Thoracic aorta (tissue), 2 donors: ENCODE results near the gene PDZD7. TPM values are rescaled to one million over a fixed set of nuclear protein-coding genes. Genes with fewer than 3 reads are reported as not detected.

ENCODE experiments used
- ATAC-seq: fragments of 150-250 bp; one replicate; pipeline ENCODE4 v1.8.0; 2017; ENCODE audit warnings: low read depth; ENCODE audit not compliant: insufficient number of reproducible peaks, low FRiP score
- DNase-seq: peaks from one replicate; pipeline ENCODE4 v3.0.0-alpha.2; 2020; ENCODE audit warnings: low spot score
- H3K27ac ChIP-seq, 2 donors: fragments of 200-600 bp; sonication (generic); 1 replicate in 1 of 2; 2 replicates in 1 of 2; pipeline ENCODE4 v1.5.1; 2016; ENCODE audit warnings: mild to moderate bottlenecking in 2 of 2, moderate library complexity in 2 of 2
- H3K27me3 ChIP-seq: fragments of 200-600 bp; sonication (generic); replicated peaks from 2 replicates; pipeline ENCODE4 v1.6.0; 2016; ENCODE audit warnings: mild to moderate bottlenecking; ENCODE audit not compliant: insufficient read depth
- H3K36me3 ChIP-seq: fragments of 200-600 bp; sonication (generic); one replicate; pipeline ENCODE4 v1.5.1; 2016
- H3K4me1 ChIP-seq, 2 donors: fragments of 200-600 bp; sonication (generic); 1 replicate in 1 of 2; 2 replicates in 1 of 2; pipeline versions ENCODE4 v1.5.1 to v1.6.0; 2016; ENCODE audit warnings: low read depth in 2 of 2, mild to moderate bottlenecking in 1 of 2; ENCODE audit not compliant: control insufficient read depth in 1 of 2
- H3K4me3 ChIP-seq: fragments of 200-600 bp; sonication (generic); 2 replicates; pipeline ENCODE4 v1.5.1; 2016; ENCODE audit warnings: mild to moderate bottlenecking
- H3K9me3 ChIP-seq: fragments of 200-600 bp; sonication (generic); 2 replicates; pipeline ENCODE4 v1.5.1; 2016
- CTCF ChIP-seq: fragments of 200-600 bp; sonication (generic); IDR thresholded peaks from one replicate; pipeline ENCODE4 v1.5.1; 2019; ENCODE audit warnings: antibody characterized with exemption
- total RNA-seq, 2 donors: library from RNA; depleted of rRNA; stranded (reverse); fragments of >200 nt; gene quantifications; one replicate each; pipeline versions ENCODE4 v1.1.0 to v1.2.3, GENCODE V29; 2016

Gene PDZD7
- total RNA-seq, 2 donors from 2014 or later: 0.14 to 1.1 TPM

- H3K36me3 ChIP-seq: peaks cover 36% of the 10 kb centered on the region
- H3K27ac ChIP-seq: no peak overlapping the region
- H3K4me3 ChIP-seq: no peak overlapping the region
- peaks cover 9 to 18% of the 10 kb centered on the region in 2 donors for H3K4me1 ChIP-seq
- DNase-seq (no peak), ATAC-seq (no peak)
- H3K27me3 ChIP-seq: no peaks in the 10 kb centered on the region
- no peaks in the 10 kb centered on the region for H3K9me3 ChIP-seq
- TF ChIP-seq CTCF: no peak
Measured at GRCh38 chr10:101040851-101041250, 9.9 kb upstream of the PDZD7 start.

GRCh38 chr10:101040061-101040460, 9.1 kb upstream of the PDZD7 start:
- Histone ChIP-seq H3K9me3 (no peaks in the 10 kb centered on the region), H3K4me1 (peaks cover 9 to 18% of the 10 kb centered on the region in 2 donors), H3K36me3 (peaks cover 44% of the 10 kb centered on the region), H3K27me3 (no peaks in the 10 kb centered on the region), H3K4me3 (no peak overlapping the region), H3K27ac (no peak overlapping the region)
- TF ChIP-seq CTCF: no peak
- ATAC-seq: no peak
- DNase-seq: no peak

- Histone ChIP-seq H3K27me3 (no peaks in the 10 kb centered on the region), H3K27ac (no peak overlapping the region), H3K4me3 (no peak overlapping the region), H3K36me3 (peaks cover 50% of the 10 kb centered on the region), H3K9me3 (no peaks in the 10 kb centered on the region), H3K4me1 (peaks cover 8 to 25% of the 10 kb centered on the region in 2 donors)
- ATAC-seq (no peak), DNase-seq (no peak)
- TF ChIP-seq CTCF: no peak
Measured at GRCh38 chr10:101038484-101038883, 7.6 kb upstream of the PDZD7 start.

GRCh38 chr10:101036726-101037125, 5.8 kb upstream of the PDZD7 start:
- Histone ChIP-seq H3K9me3 (no peaks in the 10 kb centered on the region), H3K4me3 (no peak overlapping the region), H3K36me3 (peaks cover 50% of the 10 kb centered on the region), H3K27ac (no peak overlapping the region), H3K27me3 (no peaks in the 10 kb centered on the region), H3K4me1 (peaks cover 8 to 21% of the 10 kb centered on the region in 2 donors)
- no peak for ATAC-seq
- no peak for TF ChIP-seq CTCF
- no peak for DNase-seq

GRCh38 chr10:101035916-101036702, 5.2 kb upstream of the PDZD7 start:
- no peak for TF ChIP-seq CTCF
- DNase-seq: no peak
- no peak overlapping the region for H3K27ac ChIP-seq
- H3K9me3 ChIP-seq: no peaks in the 10 kb centered on the region
- H3K4me3 ChIP-seq: no peak overlapping the region
- H3K4me1 ChIP-seq: peaks cover 8 to 18% of the 10 kb centered on the region in 2 donors
- no peak for ATAC-seq
- peaks cover 50% of the 10 kb centered on the region for H3K36me3 ChIP-seq
- no peaks in the 10 kb centered on the region for H3K27me3 ChIP-seq
